GM12891 (cell line): ENCODE measurements around the gene USP17L10.
"Not testable (repeated sequence)": the region's sequence is repeated elsewhere in the genome, so short reads cannot be mapped to it uniquely, and the experiment has no call there.

Experiments
- POLR2A ChIP-seq: IDR thresholded peaks from 2 replicates; pipeline ENCODE4 v1.6.1; 2011; ENCODE audit warnings: low read depth, low read length, control low read depth
- POLR2AphosphoS5 ChIP-seq: IDR thresholded peaks from 2 replicates; pipeline ENCODE4 v1.6.1; 2011; ENCODE audit warnings: low read depth, low read length, control low read depth
- POU2F2 ChIP-seq: IDR thresholded peaks from 2 replicates; pipeline ENCODE4 v1.6.1; 2011; ENCODE audit warnings: low read depth, mild to moderate bottlenecking, control low read depth, low read length, moderate library complexity
- SPI1 ChIP-seq: IDR thresholded peaks from 2 replicates; pipeline ENCODE4 v1.6.1; 2011; ENCODE audit warnings: low read depth, low read length, control low read depth
- TAF1 ChIP-seq: IDR thresholded peaks from 2 replicates; pipeline ENCODE4 v1.6.1; 2011; ENCODE audit warnings: low read depth, low read length, control low read depth

DNA sequence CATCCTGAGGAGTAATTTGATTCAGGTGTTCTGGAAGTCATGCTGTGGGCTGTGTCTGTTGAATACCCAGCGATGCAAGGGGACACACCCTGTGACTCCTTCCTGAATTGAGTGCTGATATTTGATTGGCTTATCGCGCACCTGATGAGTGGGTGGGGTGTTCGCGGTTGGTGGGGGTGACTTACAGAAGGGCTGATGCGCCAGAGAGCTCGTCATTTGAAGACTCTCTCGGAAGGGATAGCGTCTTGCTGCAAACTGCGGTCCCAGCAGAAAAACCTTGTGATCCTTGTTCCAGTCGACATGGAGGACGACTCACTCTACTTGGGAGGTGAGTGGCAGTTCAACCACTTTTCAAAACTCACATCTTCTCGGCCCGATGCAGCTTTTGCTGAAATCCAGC lies 4.6 kb downstream of the USP17L10 start, which contains the start of gene USP17L11:
- not testable (repeated sequence) for TF ChIP-seq POLR2AphosphoS5, POLR2A, TAF1, POU2F2, SPI1
